ENCODE measurements around the gene COPS3. TPM values are rescaled to one million over a fixed set of nuclear protein-coding genes. Genes with fewer than 3 reads are reported as not detected.

COPS3 gene
- total RNA-seq, 1 experiment from 2014 or later = 182 TPM

DNA sequence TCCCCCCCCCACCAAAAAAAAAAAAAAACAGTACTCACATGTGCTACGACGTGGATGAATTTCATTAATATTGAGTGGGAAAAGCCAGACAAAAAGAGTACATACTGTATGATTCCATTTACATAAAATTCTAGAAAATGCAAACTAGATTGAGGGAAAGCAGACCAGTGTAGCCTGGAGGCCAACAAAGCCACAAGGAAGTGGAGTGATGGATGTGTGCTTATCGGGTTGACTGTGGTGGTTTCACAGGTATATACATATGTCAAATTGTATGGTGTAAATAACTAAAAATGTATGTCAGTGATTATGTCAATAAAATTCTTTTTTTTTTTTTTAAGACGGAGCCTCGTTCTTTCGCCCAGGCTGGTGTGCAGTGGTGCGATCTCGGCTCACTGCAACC, 73.0 kb downstream of the COPS3 start:
- H3K27me3 ChIP-seq (replicated peaks) = no peaks in the 10 kb centered on the region
- no peak overlapping the region for H3K27ac ChIP-seq
- peaks cover 15% of the 10 kb centered on the region for H3K36me3 ChIP-seq
- no peaks in the 10 kb centered on the region; the same call in 1 of the 2 replicates for H3K9me3 ChIP-seq (replicated peaks)
- H3K4me3 ChIP-seq = no peak overlapping the region
- no peak for DNase-seq (ENCODE audit: low read depth in 1 of 2, low spot score in 2 of 2)
- H3K4me1 ChIP-seq (replicated peaks) = peaks cover 13% of the 10 kb centered on the region

- DNase-seq (ENCODE audit: low read depth in 1 of 2, low spot score in 2 of 2) = no peak
- H3K36me3 ChIP-seq = peaks cover 7% of the 10 kb centered on the region; the same call in 1 of the 2 replicates
- H3K9me3 ChIP-seq (replicated peaks) = no peaks in the 10 kb centered on the region; the same call in 1 of the 2 replicates
- H3K27me3 ChIP-seq (replicated peaks) = no peaks in the 10 kb centered on the region
- peaks cover 13% of the 10 kb centered on the region for H3K4me1 ChIP-seq (replicated peaks)
- no peak overlapping the region for H3K27ac ChIP-seq
- H3K4me3 ChIP-seq = no peak overlapping the region
Observed at GRCh38 chr17:17206913-17207335, 74.1 kb downstream of the COPS3 start.

DNA sequence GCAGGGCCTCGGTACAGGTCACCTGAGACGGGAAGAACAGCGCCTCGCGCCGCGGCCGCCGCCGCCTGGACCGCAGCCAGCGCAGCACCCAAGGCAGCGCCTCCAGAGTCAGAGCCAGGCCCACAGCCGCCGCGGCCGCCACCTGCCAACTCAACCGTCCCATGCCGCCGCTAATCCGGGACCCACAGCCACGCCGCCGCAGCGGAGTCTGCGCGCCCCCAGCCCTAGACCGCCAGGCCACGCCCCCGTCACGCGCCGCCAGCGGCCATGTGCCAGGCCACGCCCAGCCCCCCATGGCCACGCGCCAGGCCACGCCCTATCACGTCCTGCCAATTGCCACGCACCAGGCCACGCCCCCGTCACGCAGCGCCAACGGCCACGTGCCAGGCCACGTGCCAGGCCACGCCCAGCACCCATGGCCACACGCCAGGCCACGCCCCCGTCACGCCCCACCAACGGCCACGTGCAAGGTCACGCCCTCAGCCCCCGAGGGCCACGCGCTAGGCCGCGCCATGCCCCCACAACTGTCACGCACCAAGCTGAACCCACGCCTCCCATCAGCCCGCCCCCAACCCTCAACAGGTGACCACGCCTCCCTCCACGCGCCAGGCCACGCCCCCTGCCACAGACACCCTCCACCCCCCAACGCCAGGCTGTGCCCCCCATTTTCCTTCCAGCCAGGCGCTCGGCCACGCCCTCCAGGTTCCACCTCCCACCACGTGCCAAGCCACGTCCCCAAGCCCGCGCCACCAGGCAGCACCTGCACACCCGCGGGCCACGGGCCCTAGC, 74.7 kb downstream of the COPS3 start, which contains the start of gene PLD6:
Gene PLD6, minus strand, starts transcription at position 210 of the 789 bp plus-strand sequence. Its CDS starts 47 bp downstream, at position 163.
- DNase-seq (ENCODE audit: low read depth in 1 of 2, low spot score in 2 of 2) = peak; percentile 44 to 76
- Histone ChIP-seq H3K36me3 (peaks cover 1% of the 10 kb centered on the region; the same call in 1 of the 2 replicates), H3K27me3 (replicated peaks) (no peaks in the 10 kb centered on the region), H3K4me3 (peak within 1 kb of the TSS; percentile 37), H3K4me1 (replicated peaks) (peaks cover 13% of the 10 kb centered on the region), H3K27ac (no peak within 1 kb of the TSS), H3K9me3 (replicated peaks) (no peaks in the 10 kb centered on the region; the same call in 1 of the 2 replicates)

DNA sequence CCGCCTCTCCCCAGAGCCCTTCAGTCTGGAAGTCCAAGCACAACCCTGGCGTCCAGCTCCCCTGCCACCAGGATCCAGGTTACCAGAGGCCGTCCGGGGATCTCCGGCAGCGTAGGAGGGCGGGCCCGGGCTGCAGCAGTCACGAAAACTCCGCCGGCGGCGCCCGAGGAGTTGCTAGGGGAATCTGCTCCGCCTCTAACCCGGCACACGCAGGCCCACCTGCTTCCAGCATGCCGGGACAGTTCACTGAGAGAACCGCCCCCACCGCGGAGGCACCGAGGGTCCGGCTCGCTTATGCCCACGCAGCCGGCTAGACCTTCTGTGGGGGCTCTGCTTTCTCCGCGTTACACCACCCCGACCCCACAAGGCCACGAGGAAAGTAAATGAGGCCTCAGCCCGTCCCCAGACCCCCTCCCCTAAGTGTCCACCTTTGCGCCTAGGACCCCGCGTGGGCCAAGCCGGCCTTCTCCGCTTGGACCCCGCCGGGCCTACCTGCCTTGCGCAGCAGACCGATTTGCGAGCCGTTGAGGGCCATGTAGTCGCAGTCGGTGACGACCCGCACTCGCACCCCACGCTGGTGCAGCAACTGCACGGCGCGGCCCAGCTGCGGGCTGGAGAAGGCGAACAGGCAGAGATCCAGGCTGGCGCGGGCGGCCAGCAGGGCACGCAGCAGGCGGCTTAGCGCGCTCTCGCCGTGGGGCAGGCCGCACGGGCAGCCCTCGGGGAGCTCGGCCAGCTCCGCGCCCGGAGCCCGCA, 75.5 kb downstream of the COPS3 start:
- Histone ChIP-seq H3K4me1 (replicated peaks) (peaks cover 13% of the 10 kb centered on the region), H3K9me3 (replicated peaks) (no peaks in the 10 kb centered on the region; the same call in 1 of the 2 replicates), H3K4me3 (peak overlapping the region; percentile 37), H3K27ac (no peak overlapping the region), H3K36me3 (no peaks in the 10 kb centered on the region), H3K27me3 (replicated peaks) (no peaks in the 10 kb centered on the region)
- no peak for DNase-seq (ENCODE audit: low read depth in 1 of 2, low spot score in 2 of 2)

DNA sequence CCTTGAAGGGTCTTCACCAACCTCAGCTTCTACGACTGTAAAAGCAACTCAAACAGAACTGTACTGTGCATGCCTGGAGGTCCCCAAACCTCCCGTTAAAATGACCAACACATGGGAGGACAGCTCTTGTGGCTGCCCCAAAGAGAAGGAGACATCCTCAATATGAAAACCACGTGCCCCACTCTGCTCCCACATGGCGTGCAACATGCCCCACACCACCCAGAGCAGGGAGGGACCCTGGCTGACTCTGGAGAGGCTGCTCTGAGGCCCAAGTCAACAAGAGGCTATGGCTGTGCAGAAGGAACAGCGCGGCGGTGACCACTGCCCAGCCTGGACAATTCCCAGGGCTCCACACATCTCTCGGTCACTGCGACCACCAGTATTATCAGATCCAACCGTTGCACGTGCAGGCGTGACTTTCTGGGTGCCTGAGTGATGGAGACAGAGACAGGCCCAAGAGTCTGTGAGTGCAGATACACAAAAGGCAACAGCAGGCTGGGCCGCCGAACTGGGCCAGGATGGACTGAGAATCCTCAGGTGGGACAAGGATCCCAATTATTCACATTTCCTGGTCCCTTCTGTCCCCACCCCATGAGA, 76.3 kb downstream of the COPS3 start:
- no peaks in the 10 kb centered on the region; the same call in 1 of the 2 replicates for H3K9me3 ChIP-seq (replicated peaks)
- no peak overlapping the region for H3K27ac ChIP-seq
- no peak overlapping the region for H3K4me3 ChIP-seq
- peaks cover 13% of the 10 kb centered on the region for H3K4me1 ChIP-seq (replicated peaks)
- no peaks in the 10 kb centered on the region for H3K27me3 ChIP-seq (replicated peaks)
- DNase-seq (ENCODE audit: low read depth in 1 of 2, low spot score in 2 of 2) = no peak
- no peaks in the 10 kb centered on the region for H3K36me3 ChIP-seq

GRCh38 chr17:17204041-17204591, 76.9 kb downstream of the COPS3 start:
- H3K27ac ChIP-seq = no peak overlapping the region
- no peaks in the 10 kb centered on the region; the same call in 1 of the 2 replicates for H3K9me3 ChIP-seq (replicated peaks)
- peaks cover 13% of the 10 kb centered on the region for H3K4me1 ChIP-seq (replicated peaks)
- no peak for DNase-seq (ENCODE audit: low read depth in 1 of 2, low spot score in 2 of 2)
- no peaks in the 10 kb centered on the region for H3K36me3 ChIP-seq
- no peak overlapping the region for H3K4me3 ChIP-seq
- H3K27me3 ChIP-seq (replicated peaks) = no peaks in the 10 kb centered on the region

- Histone ChIP-seq H3K27ac (no peak overlapping the region), H3K27me3 (replicated peaks) (no peaks in the 10 kb centered on the region), H3K4me1 (replicated peaks) (peaks cover 13% of the 10 kb centered on the region), H3K4me3 (no peak overlapping the region), H3K9me3 (replicated peaks) (no peaks in the 10 kb centered on the region; the same call in 1 of the 2 replicates), H3K36me3 (no peaks in the 10 kb centered on the region)
- no peak for DNase-seq (ENCODE audit: low read depth in 1 of 2, low spot score in 2 of 2)
Observed at GRCh38 chr17:17203173-17203730, 77.8 kb downstream of the COPS3 start.

- Histone ChIP-seq H3K4me3 (no peak overlapping the region), H3K4me1 (replicated peaks) (peaks cover 16% of the 10 kb centered on the region), H3K36me3 (no peaks in the 10 kb centered on the region), H3K27ac (no peak overlapping the region), H3K27me3 (replicated peaks) (no peaks in the 10 kb centered on the region), H3K9me3 (replicated peaks) (no peaks in the 10 kb centered on the region; the same call in none of the 2 replicates)
- DNase-seq (ENCODE audit: low read depth in 1 of 2, low spot score in 2 of 2) = no peak
Observed at GRCh38 chr17:17201907-17202306, 79.1 kb downstream of the COPS3 start.

DNA sequence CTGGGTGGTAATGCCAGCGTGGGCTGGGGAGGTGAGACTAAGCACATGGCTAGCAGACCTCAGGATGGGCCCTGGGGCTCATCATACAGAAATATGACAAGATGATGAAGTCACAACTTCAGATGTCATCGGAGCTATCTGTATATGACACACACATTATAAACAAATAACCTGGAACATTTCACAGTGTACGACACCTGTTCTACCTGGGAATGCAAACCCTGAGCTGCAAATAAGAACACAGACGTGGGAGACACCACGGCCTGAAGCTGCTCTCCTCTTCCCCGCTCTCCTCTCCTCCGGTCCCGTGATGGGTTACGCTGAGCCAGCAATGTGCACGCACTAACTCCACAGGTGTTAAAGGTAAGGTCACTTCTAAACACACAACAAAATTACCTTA, 79.8 kb downstream of the COPS3 start:
- Histone ChIP-seq H3K27ac (no peak overlapping the region), H3K4me3 (no peak overlapping the region), H3K27me3 (replicated peaks) (no peaks in the 10 kb centered on the region), H3K36me3 (no peaks in the 10 kb centered on the region), H3K4me1 (replicated peaks) (peaks cover 17% of the 10 kb centered on the region), H3K9me3 (replicated peaks) (no peaks in the 10 kb centered on the region; the same call in none of the 2 replicates)
- DNase-seq (ENCODE audit: low read depth in 1 of 2, low spot score in 2 of 2) = no peak

GRCh38 chr17:17200831-17201230, 80.2 kb downstream of the COPS3 start:
- H3K4me3 ChIP-seq = no peak overlapping the region
- H3K36me3 ChIP-seq = no peaks in the 10 kb centered on the region
- H3K27ac ChIP-seq = no peak overlapping the region
- no peaks in the 10 kb centered on the region for H3K27me3 ChIP-seq (replicated peaks)
- no peaks in the 10 kb centered on the region; the same call in 1 of the 2 replicates for H3K9me3 ChIP-seq (replicated peaks)
- H3K4me1 ChIP-seq (replicated peaks) = peaks cover 13% of the 10 kb centered on the region
- DNase-seq (ENCODE audit: low read depth in 1 of 2, low spot score in 2 of 2) = no peak

GRCh38 chr17:17200311-17200710, 80.7 kb downstream of the COPS3 start:
- Histone ChIP-seq H3K27me3 (replicated peaks) (no peaks in the 10 kb centered on the region; the same call in 1 of the 2 replicates), H3K9me3 (replicated peaks) (no peaks in the 10 kb centered on the region; the same call in 1 of the 2 replicates), H3K36me3 (no peaks in the 10 kb centered on the region), H3K27ac (no peak overlapping the region), H3K4me1 (replicated peaks) (peaks cover 8% of the 10 kb centered on the region), H3K4me3 (no peak overlapping the region)
- no peak for DNase-seq (ENCODE audit: low read depth in 1 of 2, low spot score in 2 of 2)

GRCh38 chr17:17198281-17198680, 82.8 kb downstream of the COPS3 start:
- Histone ChIP-seq H3K36me3 (no peaks in the 10 kb centered on the region), H3K4me1 (replicated peaks) (peaks cover 7% of the 10 kb centered on the region), H3K27me3 (replicated peaks) (no peaks in the 10 kb centered on the region; the same call in 1 of the 2 replicates), H3K9me3 (replicated peaks) (no peaks in the 10 kb centered on the region; the same call in 1 of the 2 replicates), H3K27ac (no peak overlapping the region), H3K4me3 (no peak overlapping the region)
- DNase-seq (ENCODE audit: low read depth in 1 of 2, low spot score in 2 of 2) = no peak

DNA sequence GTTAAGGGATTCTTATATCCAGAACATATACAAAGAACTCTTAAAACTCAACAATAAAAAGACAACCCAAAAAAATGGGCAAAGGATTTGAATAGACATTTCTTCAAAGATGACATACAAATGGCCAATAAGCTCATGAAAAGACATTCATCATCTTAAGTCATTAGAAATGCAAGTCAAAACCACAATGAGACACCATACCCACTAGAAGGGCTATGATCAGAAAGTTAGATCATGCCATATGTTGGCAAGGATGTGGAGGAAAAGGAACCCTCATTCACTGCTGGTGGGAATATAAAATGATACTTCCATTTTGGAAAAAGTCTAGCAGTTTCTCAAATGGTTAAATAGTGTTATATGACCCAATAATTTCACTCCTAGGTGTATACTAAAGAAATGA, 84.3 kb downstream of the COPS3 start:
- Histone ChIP-seq H3K9me3 (replicated peaks) (no peaks in the 10 kb centered on the region; the same call in 1 of the 2 replicates), H3K4me3 (no peak overlapping the region), H3K4me1 (replicated peaks) (peaks cover 11% of the 10 kb centered on the region), H3K36me3 (no peaks in the 10 kb centered on the region), H3K27me3 (replicated peaks) (no peaks in the 10 kb centered on the region; the same call in 1 of the 2 replicates), H3K27ac (no peak overlapping the region)
- no peak for DNase-seq (ENCODE audit: low read depth in 1 of 2, low spot score in 2 of 2)

Measured in SJSA1 (cell line).